HuH-7 (cell line): Measurements from ENCODE around the gene NUTM2G.
"Not testable (repeated sequence)": the region's sequence is repeated elsewhere in the genome, so short reads cannot be mapped to it uniquely, and the experiment has no call there.

Source experiments
- DNase-seq: peaks from one replicate; pipeline ENCODE4 v3.0.0; 2011; ENCODE audit warnings: low spot score

The NUTM2G gene

DNA sequence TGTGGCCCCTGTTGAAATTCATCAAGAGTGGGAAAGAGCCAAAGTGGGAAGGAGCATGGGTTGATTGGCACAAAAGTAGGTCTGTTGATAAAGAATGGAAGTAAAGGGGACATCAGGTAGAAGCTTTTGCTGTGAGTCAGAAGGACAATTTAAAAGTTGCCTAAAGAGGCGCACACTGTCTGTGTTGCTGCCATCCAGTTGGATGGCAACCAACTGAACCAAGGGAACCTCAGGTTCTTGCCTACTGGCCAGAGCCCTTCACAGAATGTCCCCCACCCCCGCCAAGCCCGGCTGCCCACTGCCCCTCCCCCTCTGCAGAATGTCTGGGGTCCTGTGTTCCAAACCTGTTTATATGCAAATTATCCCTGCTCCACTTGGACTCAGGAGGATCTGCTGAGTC is at the start of gene NUTM2G:
TSS of gene NUTM2G (plus strand) at position 301 of the 400 bp plus-strand sequence. CDS start 182 bp downstream, outside the sequence.
- DNase-seq, result not testable (repeated sequence)

DNA sequence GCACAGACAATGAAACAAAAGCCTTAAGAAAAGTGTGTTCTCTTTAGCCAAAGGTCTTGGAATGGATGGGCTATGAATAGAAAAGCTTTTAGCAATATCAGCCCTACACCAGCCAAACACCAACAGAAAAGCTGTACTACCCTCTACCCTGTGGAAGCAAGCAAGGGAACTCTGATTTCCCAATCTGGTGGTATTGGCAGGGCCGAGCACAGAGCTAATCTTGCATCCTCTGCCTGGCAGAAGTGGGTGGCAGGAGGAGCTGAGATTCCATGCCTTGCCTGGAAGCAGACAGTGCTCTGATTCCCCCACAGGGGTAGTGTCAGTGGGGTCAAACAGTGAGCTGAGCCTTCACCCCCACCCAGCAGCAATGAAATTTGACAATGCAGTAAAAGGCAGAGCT is 44.7 kb upstream of the NUTM2G start:
- DNase-seq, result no peak

GRCh38 chr9:96884443-96884842 is 44.2 kb upstream of the NUTM2G start:
- DNase-seq, result no peak

- no peak for DNase-seq
These were observed 43.2 kb upstream of the NUTM2G start for GRCh38 chr9:96885424-96885823.

- DNase-seq, result no peak
These were observed 40.1 kb upstream of the NUTM2G start for GRCh38 chr9:96888591-96888990.

- no peak for DNase-seq
These were observed 36.5 kb upstream of the NUTM2G start for GRCh38 chr9:96892131-96892530.

DNA sequence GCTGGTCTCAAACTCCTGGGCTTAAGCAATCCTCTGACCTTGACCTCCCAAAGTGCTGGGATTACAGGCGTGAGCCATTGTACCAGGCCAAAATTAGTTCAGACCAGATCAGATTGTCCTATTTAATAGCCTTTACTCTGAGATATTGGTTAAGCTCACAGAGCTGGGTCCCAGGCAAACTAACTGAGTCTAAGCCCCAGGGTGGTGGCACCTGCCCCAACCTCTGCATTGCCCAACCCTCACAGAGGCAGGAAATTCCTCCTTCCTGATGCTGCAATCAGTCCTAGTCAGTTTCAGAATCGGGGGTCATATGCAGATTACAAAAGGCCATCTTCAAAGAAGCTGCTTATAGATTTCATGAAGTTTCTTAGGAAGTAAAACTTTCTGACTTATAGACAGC is 28.6 kb upstream of the NUTM2G start:
- not testable (repeated sequence) for DNase-seq

GRCh38 chr9:96904947-96905722 is 23.5 kb upstream of the NUTM2G start:
- DNase-seq, result not testable (repeated sequence)

GRCh38 chr9:96908479-96908878 is 20.2 kb upstream of the NUTM2G start:
- DNase-seq, result not testable (repeated sequence)

DNA sequence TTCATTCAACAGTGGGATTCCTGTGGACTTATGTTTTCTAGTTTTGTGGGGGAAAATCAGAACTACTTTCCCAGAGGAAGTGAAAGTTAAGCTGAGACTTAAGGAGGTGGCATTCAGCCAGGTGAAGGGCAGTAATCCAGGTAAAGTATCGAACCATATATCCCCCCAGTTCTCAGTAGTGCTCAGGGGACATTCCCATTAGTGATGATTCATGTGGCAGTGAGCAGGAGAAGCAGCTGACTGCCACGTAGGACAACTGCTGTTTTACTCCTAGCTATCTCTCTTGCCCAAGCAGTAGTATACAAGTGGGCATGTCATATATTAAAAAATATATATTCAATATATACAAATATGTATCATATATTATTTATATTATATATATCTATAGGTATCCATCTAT is 13.1 kb upstream of the NUTM2G start:
- DNase-seq, result not testable (repeated sequence)

GRCh38 chr9:96916531-96916930 is 12.1 kb upstream of the NUTM2G start:
- not testable (repeated sequence) for DNase-seq

GRCh38 chr9:96918550-96918949 is 10.1 kb upstream of the NUTM2G start:
- not testable (repeated sequence) for DNase-seq

DNA sequence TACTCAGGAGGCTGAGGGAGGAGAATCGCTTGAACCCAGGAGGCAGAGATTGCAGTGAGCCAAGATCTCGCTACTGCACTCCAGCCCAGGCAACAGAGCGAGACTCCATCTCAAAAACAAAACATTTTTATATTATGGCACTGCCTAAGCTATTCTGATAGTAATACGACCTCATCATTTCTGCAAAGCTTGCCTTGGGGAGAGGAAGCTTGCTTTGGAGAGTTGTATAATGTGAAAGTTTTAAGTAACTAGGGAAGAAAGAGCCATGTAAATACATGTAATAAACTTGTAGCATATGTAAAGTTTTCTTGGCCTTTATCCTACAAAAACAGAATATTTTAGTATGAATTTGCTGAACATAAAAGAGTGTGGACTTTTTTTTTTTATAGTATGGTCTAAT is 7.8 kb upstream of the NUTM2G start:
- DNase-seq, result not testable (repeated sequence)

GRCh38 chr9:96925587-96925986 is 3.1 kb upstream of the NUTM2G start:
- not testable (repeated sequence) for DNase-seq

- DNase-seq, result not testable (repeated sequence)
These were observed 3.0 kb downstream of the NUTM2G start for GRCh38 chr9:96931665-96932064.

DNA sequence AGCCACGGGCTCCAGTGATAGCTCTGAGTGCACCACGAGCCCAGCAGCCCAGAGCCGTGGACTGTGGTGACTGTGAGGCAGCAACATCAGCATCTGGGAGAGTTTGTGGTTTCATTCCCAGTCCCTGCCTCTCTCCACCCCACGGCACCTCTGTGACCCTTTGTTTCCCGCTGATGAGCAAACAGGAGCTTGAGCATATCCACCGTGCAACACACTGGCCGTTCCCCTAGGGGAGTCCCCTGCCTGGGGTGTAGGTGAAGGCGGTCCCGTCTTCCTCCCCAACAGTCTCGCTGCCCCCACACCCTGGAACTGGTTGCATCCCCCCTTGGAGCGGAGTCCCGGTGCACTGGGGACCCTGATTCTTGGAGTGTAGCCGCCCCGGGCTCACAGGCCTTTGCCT is 5.5 kb downstream of the NUTM2G start:
- DNase-seq, result not testable (repeated sequence)

DNA sequence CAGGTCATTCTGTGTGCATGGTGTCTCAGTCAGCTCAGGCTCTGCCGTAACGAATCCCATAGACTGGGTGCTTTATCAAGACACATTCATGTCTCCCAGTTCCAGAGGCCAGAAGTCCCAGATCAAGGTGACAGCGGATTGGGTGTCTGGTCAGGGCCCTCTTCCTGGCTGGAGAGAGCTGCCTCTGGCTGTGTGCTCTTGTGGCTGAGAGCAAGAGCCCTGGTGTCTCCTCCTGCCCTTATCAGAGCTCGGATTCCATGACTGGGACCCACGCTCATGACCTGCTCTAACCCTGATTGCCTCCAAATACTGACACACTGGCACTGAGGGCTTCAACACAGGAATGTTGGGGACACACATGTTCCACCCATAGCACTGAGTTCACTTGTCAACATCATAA is 6.1 kb downstream of the NUTM2G start:
- DNase-seq, result not testable (repeated sequence)

DNA sequence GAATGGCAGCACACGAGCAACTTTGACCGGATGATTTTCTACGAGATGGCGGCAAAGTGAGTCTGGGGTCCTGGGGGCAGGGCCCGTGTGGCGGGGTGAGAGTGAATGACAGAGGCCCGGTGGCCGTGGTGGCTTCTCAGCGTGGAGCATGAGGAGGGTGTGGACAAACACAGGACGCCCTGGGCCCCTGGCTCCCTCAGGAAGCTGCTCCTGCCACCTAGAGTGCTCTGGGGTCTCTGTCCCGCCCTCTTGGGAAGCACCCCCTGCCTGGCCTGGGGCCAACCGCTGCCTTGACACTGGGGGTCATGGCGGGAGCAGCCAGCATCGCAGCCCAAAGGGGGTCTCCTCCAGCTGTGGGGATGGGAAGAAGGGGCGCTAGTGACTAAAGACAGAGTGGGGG is 6.8 kb downstream of the NUTM2G start:
- not testable (repeated sequence) for DNase-seq

- DNase-seq, result not testable (repeated sequence)
These were observed 8.8 kb downstream of the NUTM2G start for GRCh38 chr9:96937442-96937841.

DNA sequence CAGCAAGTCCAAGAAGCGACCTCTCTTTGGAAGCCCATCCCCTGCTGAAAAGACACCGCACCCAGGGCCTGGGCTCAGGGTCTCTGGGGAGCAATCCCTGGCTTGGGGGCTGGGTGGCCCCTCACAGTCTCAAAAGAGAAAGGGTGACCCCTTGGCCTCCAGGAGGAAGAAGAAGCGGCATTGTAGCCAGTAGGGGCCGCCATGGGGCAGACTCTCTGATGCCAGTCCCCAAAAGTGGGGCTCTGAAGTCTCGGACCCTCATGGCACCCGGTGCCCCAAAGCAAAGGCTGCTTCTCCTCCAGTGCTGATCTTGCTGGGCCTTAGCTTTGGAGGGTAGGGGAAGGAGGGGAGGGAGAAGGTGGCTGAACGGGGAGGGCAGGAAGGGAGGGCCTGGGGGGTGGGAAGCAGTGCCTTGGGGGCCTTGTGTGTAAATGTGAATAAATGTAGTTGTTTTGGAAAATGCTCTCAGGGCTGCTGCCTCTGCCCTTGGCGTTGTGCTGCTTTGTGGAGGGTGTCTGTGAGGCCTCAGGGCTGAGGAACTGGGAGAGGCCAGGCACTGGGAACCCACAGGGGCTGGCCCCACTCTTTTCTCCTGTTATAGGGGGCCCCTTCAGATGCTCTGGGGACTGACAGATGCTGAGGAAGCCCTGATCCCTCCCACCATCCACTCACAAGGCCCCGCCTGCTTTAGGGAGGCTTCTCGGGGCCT is 10.5 kb downstream of the NUTM2G start:
- DNase-seq, result not testable (repeated sequence)

DNA sequence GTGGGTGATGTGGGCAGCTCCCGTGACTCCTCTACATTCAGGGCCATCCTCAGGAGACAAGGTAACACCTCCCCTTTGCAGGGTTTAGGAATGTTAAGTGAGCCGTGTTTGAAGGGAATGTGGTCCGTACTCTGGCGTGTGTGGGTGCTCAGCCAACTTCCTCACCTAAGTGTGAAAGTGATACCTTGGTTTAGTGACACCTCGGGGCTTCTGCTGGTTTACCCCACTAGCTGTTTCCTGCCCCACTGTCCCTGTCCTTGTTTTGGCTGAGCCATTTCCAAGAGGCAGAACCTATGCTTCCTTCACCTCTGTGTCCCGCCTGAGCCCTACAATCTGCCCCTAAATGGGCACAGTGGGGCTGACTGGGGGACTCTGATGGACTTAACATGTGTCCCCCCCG is 12.3 kb downstream of the NUTM2G start:
- not testable (repeated sequence) for DNase-seq

GRCh38 chr9:96941628-96942027 is 13.0 kb downstream of the NUTM2G start:
- not testable (repeated sequence) for DNase-seq

GRCh38 chr9:96942181-96942580 is 13.5 kb downstream of the NUTM2G start:
- DNase-seq, result not testable (repeated sequence)
